ENCODE results near the gene S100A9. TPM values are rescaled to one million over a fixed set of nuclear protein-coding genes. Genes with fewer than 3 reads are reported as not detected.

S100A9 gene
- total RNA-seq, 1 experiment from 2014 or later, result not detected

GRCh38 chr1:153389401-153389800, 31.7 kb downstream of the S100A9 start:
- no peak for DNase-seq (ENCODE audit: low read depth)

GRCh38 chr1:153389973-153390879, 32.6 kb downstream of the S100A9 start:
- no peak for DNase-seq (ENCODE audit: low read depth)

GRCh38 chr1:153390938-153391710, 33.5 kb downstream of the S100A9 start, which contains the start of gene S100A8:
Gene S100A8 (minus strand): TSS chr1:153391073. CDS start chr1:153390535, 538 bp downstream.
- DNase-seq (ENCODE audit: low read depth), result peak; percentile 25

- no peak for DNase-seq (ENCODE audit: low read depth)
Measured at GRCh38 chr1:153392258-153392657, 34.6 kb downstream of the S100A9 start.

GRCh38 chr1:153392822-153393221, 35.2 kb downstream of the S100A9 start:
- DNase-seq (ENCODE audit: low read depth), result no peak

GRCh38 chr1:153393926-153394325, 36.3 kb downstream of the S100A9 start:
- DNase-seq (ENCODE audit: low read depth), result no peak

GRCh38 chr1:153394391-153394790, 36.7 kb downstream of the S100A9 start:
- no peak for DNase-seq (ENCODE audit: low read depth)

- peak; percentile 36 for DNase-seq (ENCODE audit: low read depth)
Measured at GRCh38 chr1:153395136-153395685, 37.6 kb downstream of the S100A9 start.

GRCh38 chr1:153395776-153396175, 38.1 kb downstream of the S100A9 start:
- DNase-seq (ENCODE audit: low read depth), result no peak

GRCh38 chr1:153396461-153396860, 38.8 kb downstream of the S100A9 start:
- no peak for DNase-seq (ENCODE audit: low read depth)

GRCh38 chr1:153397051-153397923, 39.6 kb downstream of the S100A9 start:
- no peak for DNase-seq (ENCODE audit: low read depth)

- no peak for DNase-seq (ENCODE audit: low read depth)
Measured at GRCh38 chr1:153397924-153398651, 40.4 kb downstream of the S100A9 start.

GRCh38 chr1:153399401-153400055, 41.9 kb downstream of the S100A9 start:
- no peak for DNase-seq (ENCODE audit: low read depth)

- no peak for DNase-seq (ENCODE audit: low read depth)
Measured at GRCh38 chr1:153400244-153400643, 42.6 kb downstream of the S100A9 start.

GRCh38 chr1:153401461-153401860, 43.8 kb downstream of the S100A9 start:
- no peak for DNase-seq (ENCODE audit: low read depth)

GRCh38 chr1:153402226-153402625, 44.6 kb downstream of the S100A9 start:
- no peak for DNase-seq (ENCODE audit: low read depth)

GRCh38 chr1:153403421-153404085, 45.9 kb downstream of the S100A9 start:
- DNase-seq (ENCODE audit: low read depth), result no peak

GRCh38 chr1:153404086-153404635, 46.5 kb downstream of the S100A9 start:
- DNase-seq (ENCODE audit: low read depth), result no peak

GRCh38 chr1:153404768-153405167, 47.1 kb downstream of the S100A9 start:
- DNase-seq (ENCODE audit: low read depth), result peak; percentile 46

Measured in Daoy (cell line).